HG02763 (cell line): Measurements from ENCODE around the gene PYURF.
A peak's percentile ranks its signal among the peaks of the same experiment; 100 is the strongest.
"Not testable (repeated sequence)": the region's sequence is repeated elsewhere in the genome, so short reads cannot be mapped to it uniquely, and the experiment has no call there.

Experiments
- ATAC-seq: cut with Tn5 transposase; IDR thresholded peaks from one replicate; pipeline ENCODE4 v1.9.1; 2021; ENCODE audit warnings: mild to moderate bottlenecking, moderate library complexity; ENCODE audit not compliant: unreplicated experiment

Gene PYURF

GRCh38 chr4:88523325-88524129 is at the start of gene PYURF:
PYURF (minus strand) TSS chr4:88523776; CDS start chr4:88523700, 76 bp downstream.
- peak; percentile 81 for ATAC-seq

- no peak for ATAC-seq
Observed at GRCh38 chr4:88570001-88570400, 46.4 kb upstream of the PYURF start.

- ATAC-seq = no peak
Observed at GRCh38 chr4:88567591-88567990, 44.0 kb upstream of the PYURF start.

- no peak for ATAC-seq
Observed at GRCh38 chr4:88549815-88550214, 26.2 kb upstream of the PYURF start.

- ATAC-seq = not testable (repeated sequence)
Observed at GRCh38 chr4:88539322-88540068, 15.9 kb upstream of the PYURF start.

GRCh38 chr4:88537709-88538108 is 14.1 kb upstream of the PYURF start:
- no peak for ATAC-seq

GRCh38 chr4:88535090-88535755 is 11.6 kb upstream of the PYURF start:
- ATAC-seq = no peak

- no peak for ATAC-seq
Observed at GRCh38 chr4:88533937-88534750, 10.6 kb upstream of the PYURF start.

GRCh38 chr4:88533088-88533790 is 9.7 kb upstream of the PYURF start:
- no peak for ATAC-seq

GRCh38 chr4:88531549-88531948 is 8.0 kb upstream of the PYURF start:
- ATAC-seq = no peak

GRCh38 chr4:88528861-88529260 is 5.3 kb upstream of the PYURF start:
- ATAC-seq = no peak

- peak; percentile 42 for ATAC-seq
Observed at GRCh38 chr4:88527787-88528186, 4.2 kb upstream of the PYURF start.

GRCh38 chr4:88526221-88526815 is 2.7 kb upstream of the PYURF start:
- ATAC-seq = no peak

GRCh38 chr4:88524171-88524570 is 595 bp upstream of the PYURF start:
- ATAC-seq = no peak

- no peak for ATAC-seq
Observed at GRCh38 chr4:88522702-88523324, 763 bp downstream of the PYURF start.

- no peak for ATAC-seq
Observed at GRCh38 chr4:88518911-88519310, 4.7 kb downstream of the PYURF start.

- ATAC-seq = no peak
Observed at GRCh38 chr4:88517825-88518224, 5.8 kb downstream of the PYURF start.

GRCh38 chr4:88516746-88517145 is 6.8 kb downstream of the PYURF start:
- no peak for ATAC-seq
